Bronchial epithelial cell (primary cell): ENCODE results near the gene VWC2. TPM values are rescaled to one million over a fixed set of nuclear protein-coding genes. Genes with fewer than 3 reads are reported as not detected.
A peak's percentile ranks its signal among the peaks of the same experiment; 100 is the strongest.

Experiments
- DNase-seq: peaks from one replicate; pipeline ENCODE4 v3.0.0-alpha.2; 2010; ENCODE audit warnings: low read depth
- FAIRE-seq: peaks from 2 replicates; lab custom pipeline; 2011; peaks lifted over from hg19 to GRCh38; lab: Jason Lieb, UNC
- H3K27me3 ChIP-seq: 2 replicates; pipeline ENCODE4 v1.5.1; 2011; ENCODE audit warnings: low read length; ENCODE audit not compliant: control insufficient read depth, insufficient read depth
- H3K36me3 ChIP-seq: 2 replicates; pipeline ENCODE4 v1.5.1; 2011; ENCODE audit warnings: low read length; ENCODE audit not compliant: control insufficient read depth, insufficient read depth
- H3K4me3 ChIP-seq: 2 replicates; pipeline ENCODE4 v1.5.1; 2011; ENCODE audit warnings: mild to moderate bottlenecking, low read depth, low read length, control low read depth
- total RNA-seq: library from RNA; depleted of rRNA; stranded (reverse); fragments of >200 nt; gene quantifications from 2 replicates; pipeline ENCODE4 v1.2.1, GENCODE V29; 2014
- TF ChIP-seq, protein P1 (sequence below): IDR thresholded peaks from 2 replicates; pipeline ENCODE4 v1.5.1; 2011; ENCODE audit warnings: mild to moderate bottlenecking, moderate library complexity, low read length, control low read depth, inconsistent platforms; ENCODE audit not compliant: insufficient read depth, severe bottlenecking

Gene VWC2
- total RNA-seq, 1 donor from 2014 or later: not detected

DNA sequence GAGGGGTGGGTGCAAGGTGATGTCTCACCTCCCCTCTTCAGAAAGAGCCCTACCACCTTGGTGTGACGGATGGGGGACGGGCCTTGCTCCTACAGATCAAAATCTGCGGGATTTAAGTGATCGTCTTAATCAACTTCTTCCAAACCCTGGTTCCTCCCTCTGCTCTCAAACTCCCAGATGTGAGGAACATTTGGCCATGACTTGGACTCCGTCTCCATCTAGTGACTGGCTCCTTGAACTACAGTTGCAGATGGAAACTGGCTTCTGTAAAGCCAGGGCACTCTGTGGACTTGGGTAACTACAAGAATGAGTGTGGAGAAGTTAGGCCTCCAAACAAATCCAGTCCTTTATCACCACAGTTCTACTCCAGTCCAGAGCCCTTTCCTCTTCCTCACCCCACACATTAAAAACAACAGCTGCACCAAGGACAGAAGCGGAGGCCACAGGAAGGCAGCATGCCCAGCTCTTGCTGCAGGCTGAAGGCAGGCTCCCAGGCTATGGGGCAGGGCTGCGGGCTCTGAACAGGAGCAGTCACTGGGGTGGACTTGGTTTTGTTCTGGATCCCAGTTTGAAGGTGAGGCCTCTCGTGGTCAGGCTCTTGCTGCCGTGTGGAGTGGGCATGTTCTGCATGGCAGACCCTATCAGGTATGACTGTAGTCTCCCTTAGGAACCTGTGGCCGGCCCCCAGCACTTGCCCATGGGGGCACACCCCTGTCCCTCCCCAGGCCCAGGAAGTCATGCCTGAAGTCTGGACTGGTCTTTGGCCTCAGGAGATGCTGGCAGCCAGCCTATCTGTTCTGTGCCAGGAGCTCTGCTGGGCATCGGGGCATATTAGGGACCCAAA, 79.4 kb downstream of the VWC2 start:
- TF ChIP-seq, protein P1, sequence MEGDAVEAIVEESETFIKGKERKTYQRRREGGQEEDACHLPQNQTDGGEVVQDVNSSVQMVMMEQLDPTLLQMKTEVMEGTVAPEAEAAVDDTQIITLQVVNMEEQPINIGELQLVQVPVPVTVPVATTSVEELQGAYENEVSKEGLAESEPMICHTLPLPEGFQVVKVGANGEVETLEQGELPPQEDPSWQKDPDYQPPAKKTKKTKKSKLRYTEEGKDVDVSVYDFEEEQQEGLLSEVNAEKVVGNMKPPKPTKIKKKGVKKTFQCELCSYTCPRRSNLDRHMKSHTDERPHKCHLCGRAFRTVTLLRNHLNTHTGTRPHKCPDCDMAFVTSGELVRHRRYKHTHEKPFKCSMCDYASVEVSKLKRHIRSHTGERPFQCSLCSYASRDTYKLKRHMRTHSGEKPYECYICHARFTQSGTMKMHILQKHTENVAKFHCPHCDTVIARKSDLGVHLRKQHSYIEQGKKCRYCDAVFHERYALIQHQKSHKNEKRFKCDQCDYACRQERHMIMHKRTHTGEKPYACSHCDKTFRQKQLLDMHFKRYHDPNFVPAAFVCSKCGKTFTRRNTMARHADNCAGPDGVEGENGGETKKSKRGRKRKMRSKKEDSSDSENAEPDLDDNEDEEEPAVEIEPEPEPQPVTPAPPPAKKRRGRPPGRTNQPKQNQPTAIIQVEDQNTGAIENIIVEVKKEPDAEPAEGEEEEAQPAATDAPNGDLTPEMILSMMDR: peak; percentile 89
- FAIRE-seq: no peak
- H3K27me3 ChIP-seq: no peaks in the 10 kb centered on the region
- no peaks in the 10 kb centered on the region for H3K36me3 ChIP-seq
- no peak overlapping the region for H3K4me3 ChIP-seq
- DNase-seq: peak; percentile 63

- DNase-seq (no peak), FAIRE-seq (peak; percentile 64)
- Histone ChIP-seq H3K4me3 (no peak overlapping the region), H3K27me3 (no peaks in the 10 kb centered on the region), H3K36me3 (no peaks in the 10 kb centered on the region)
- TF ChIP-seq, protein P1: no peak
These were observed 82.0 kb downstream of the VWC2 start for GRCh38 chr7:49855281-49855980.

DNA sequence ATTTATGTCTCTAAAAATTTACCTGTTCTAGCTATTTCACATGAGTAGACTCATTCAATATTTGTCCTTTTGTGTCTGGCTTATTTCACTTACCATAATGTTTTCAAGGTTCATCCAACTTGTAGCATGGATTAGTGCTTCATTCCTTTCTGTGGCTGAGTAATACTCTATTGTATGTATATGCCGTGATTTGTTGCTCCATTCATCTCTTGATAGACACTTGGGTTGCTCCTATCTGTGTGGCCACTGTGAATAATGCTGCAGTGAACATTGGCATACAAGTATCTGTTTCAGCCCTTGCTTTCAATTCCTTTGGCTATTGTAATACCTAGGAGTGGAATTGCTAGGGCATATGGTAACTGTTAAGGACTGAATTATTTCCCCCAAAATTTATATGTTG, 86.9 kb downstream of the VWC2 start:
- Histone ChIP-seq H3K27me3 (no peaks in the 10 kb centered on the region), H3K4me3 (no peak overlapping the region), H3K36me3 (no peaks in the 10 kb centered on the region)
- no peak for DNase-seq
- FAIRE-seq: no peak
- TF ChIP-seq, protein P1: no peak

GRCh38 chr7:49866076-49866735, 92.8 kb downstream of the VWC2 start:
- TF ChIP-seq, protein P1: no peak
- DNase-seq: peak; percentile 96
- FAIRE-seq: peak; percentile 23
- H3K4me3 ChIP-seq: no peak overlapping the region
- no peaks in the 10 kb centered on the region for H3K36me3 ChIP-seq
- H3K27me3 ChIP-seq: no peaks in the 10 kb centered on the region

DNA sequence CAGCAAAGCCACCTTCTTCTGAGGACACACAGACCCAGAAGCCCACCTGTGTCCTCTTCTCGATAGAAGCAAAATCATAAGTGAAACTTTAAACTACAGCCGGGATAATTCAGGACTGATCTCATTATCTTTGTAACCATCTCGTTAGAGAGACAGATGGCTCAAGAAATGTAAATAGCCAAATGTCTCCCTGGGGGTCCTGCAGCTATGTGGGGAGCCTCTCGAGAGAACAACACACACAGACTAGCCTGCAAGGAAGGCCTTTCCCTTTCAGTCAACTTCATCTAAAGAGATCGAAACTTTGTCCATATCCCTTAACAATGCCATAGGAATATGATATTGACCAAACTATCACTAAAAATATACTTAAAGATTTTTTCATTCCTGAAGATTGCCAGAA, 93.5 kb downstream of the VWC2 start:
- H3K4me3 ChIP-seq: no peak overlapping the region
- FAIRE-seq: no peak

More for the DNA sequence above, 93.5 kb downstream of the VWC2 start:
- no peaks in the 10 kb centered on the region for H3K36me3 ChIP-seq
- no peak for DNase-seq
- no peaks in the 10 kb centered on the region for H3K27me3 ChIP-seq
- TF ChIP-seq, protein P1: no peak
